ENCODE data around the gene TSPAN3. TPM values are rescaled to one million over a fixed set of nuclear protein-coding genes. Genes with fewer than 3 reads are reported as not detected.

Gene TSPAN3
- polyA plus RNA-seq, 1 donor (not counting 4 experiments of a cell fraction or from before 2014, with no cell fraction given), result 181 TPM

DNA sequence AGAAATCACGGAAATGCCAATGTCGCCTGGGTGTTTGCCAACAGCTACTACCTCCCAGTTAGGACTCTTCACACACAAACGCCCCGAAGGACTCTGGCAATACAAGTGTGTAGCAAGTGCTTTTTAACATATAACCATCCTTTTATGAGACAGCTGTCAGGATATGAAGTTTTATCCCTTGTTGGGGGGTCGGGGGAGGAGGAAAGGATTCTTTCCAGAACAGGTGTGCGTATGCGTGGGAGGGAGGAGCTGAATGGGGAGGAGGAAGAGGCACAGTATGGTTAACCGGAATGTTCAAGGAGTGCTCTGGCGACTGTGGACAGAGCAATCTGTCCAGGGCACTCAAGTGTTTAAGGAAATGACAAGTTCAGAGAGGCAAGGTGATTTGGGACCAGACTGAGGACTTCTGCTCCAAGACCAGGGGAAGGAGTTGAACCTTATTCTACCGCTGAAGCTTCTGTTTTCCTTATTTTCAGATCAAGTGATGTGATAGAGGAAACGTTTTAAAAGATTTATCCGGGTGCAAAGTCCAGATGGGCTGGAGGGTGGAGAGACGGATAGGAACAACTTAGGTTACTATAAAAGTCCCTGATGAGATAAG lies 1.3 kb downstream of the TSPAN3 start:
- Histone ChIP-seq H4K20me1 (ENCODE audit: control insufficient read depth, extremely low read depth, insufficient read depth, low read length) (no peaks in the 10 kb centered on the region), H3K9me1 (ENCODE audit: control insufficient read depth, extremely low read depth, insufficient read depth, low read length) (no peaks in the 10 kb centered on the region), H3K4me1 (ENCODE audit: control insufficient read depth, extremely low read depth, insufficient read depth, low read length) (peaks cover 20% of the 10 kb centered on the region), H3K4me3 (ENCODE audit: control insufficient read depth in 2 of 3, extremely low read depth in 1 of 3, insufficient read depth in 2 of 3, low read depth in 1 of 3, low read length in 3 of 3) (peak overlapping the region; percentile 72 to 78 (median 73)), H3K79me2 (ENCODE audit: control insufficient read depth, insufficient read depth, low read length) (peaks cover 38% of the 10 kb centered on the region), H2AFZ (ENCODE audit: control insufficient read depth, low read length) (peak overlapping the region; percentile 41), H3K9ac (ENCODE audit: control insufficient read depth, extremely low read depth, insufficient read depth, low read length) (peak overlapping the region; percentile 76), H3K27ac (ENCODE audit: control insufficient read depth, insufficient read depth, low read length) (peak overlapping the region; percentile 42), H3K27me3 (ENCODE audit: control insufficient read depth, extremely low read depth, insufficient read depth, low read length) (no peaks in the 10 kb centered on the region), H3K9me3 (ENCODE audit: control insufficient read depth, low read depth, low read length) (no peaks in the 10 kb centered on the region), H3K4me2 (ENCODE audit: control insufficient read depth, extremely low read depth, insufficient read depth, low read depth, low read length) (peak overlapping the region; percentile 91), H3K36me3 (ENCODE audit: control insufficient read depth in 2 of 2, extremely low read depth in 1 of 2, insufficient read depth in 2 of 2, low read length in 2 of 2) (no peaks in the 10 kb centered on the region)
- dilution Hi-C loops (cut with MboI; ENCODE audit: extremely low pct_ligation_motif_present, low sequenced_read_pairs), result no loop called here
- FAIRE-seq, result no peak
- no peak for TF ChIP-seq CTCF (optimal IDR thresholded peaks at IDR 0.05 in 1 of 3, IDR thresholded peaks at IDR 0.05 in 1 of 3, conservative IDR thresholded peaks at IDR 0.05 in 1 of 3; ENCODE audit: extremely low read depth in 1 of 3, insufficient read depth in 2 of 3, low read length in 3 of 3)
- TF ChIP-seq EZH2 (IDR thresholded peaks at IDR 0.05; ENCODE audit: low read length), result no peak
- DNase-seq (ENCODE audit: low read depth, low spot score), result no peak

- no peak overlapping the region for H3K27ac ChIP-seq (ENCODE audit: control insufficient read depth, insufficient read depth, low read length)
- peaks cover 42% of the 10 kb centered on the region for H3K79me2 ChIP-seq (ENCODE audit: control insufficient read depth, insufficient read depth, low read length)
- H3K9me3 ChIP-seq (ENCODE audit: control insufficient read depth, low read depth, low read length), result no peaks in the 10 kb centered on the region
- peaks cover 30% of the 10 kb centered on the region for H3K4me1 ChIP-seq (ENCODE audit: control insufficient read depth, extremely low read depth, insufficient read depth, low read length)
- no peak for FAIRE-seq
- dilution Hi-C loops (cut with MboI; ENCODE audit: extremely low pct_ligation_motif_present, low sequenced_read_pairs), result no loop called here
- H3K9ac ChIP-seq (ENCODE audit: control insufficient read depth, extremely low read depth, insufficient read depth, low read length), result no peak overlapping the region
- no peaks in the 10 kb centered on the region for H3K27me3 ChIP-seq (ENCODE audit: control insufficient read depth, extremely low read depth, insufficient read depth, low read length)
- H4K20me1 ChIP-seq (ENCODE audit: control insufficient read depth, extremely low read depth, insufficient read depth, low read length), result no peaks in the 10 kb centered on the region
- H3K9me1 ChIP-seq (ENCODE audit: control insufficient read depth, extremely low read depth, insufficient read depth, low read length), result no peaks in the 10 kb centered on the region
- H3K36me3 ChIP-seq (ENCODE audit: control insufficient read depth in 2 of 2, extremely low read depth in 1 of 2, insufficient read depth in 2 of 2, low read length in 2 of 2), result no peaks in the 10 kb centered on the region
- no peak overlapping the region for H2AFZ ChIP-seq (ENCODE audit: control insufficient read depth, low read length)
- H3K4me2 ChIP-seq (ENCODE audit: control insufficient read depth, extremely low read depth, insufficient read depth, low read depth, low read length), result no peak overlapping the region
- no peak overlapping the region for H3K4me3 ChIP-seq (ENCODE audit: control insufficient read depth in 2 of 3, extremely low read depth in 1 of 3, insufficient read depth in 2 of 3, low read depth in 1 of 3, low read length in 3 of 3)
- TF ChIP-seq CTCF (optimal IDR thresholded peaks at IDR 0.05 in 1 of 3, IDR thresholded peaks at IDR 0.05 in 1 of 3, conservative IDR thresholded peaks at IDR 0.05 in 1 of 3; ENCODE audit: extremely low read depth in 1 of 3, insufficient read depth in 2 of 3, low read length in 3 of 3) (no peak), EZH2 (IDR thresholded peaks at IDR 0.05; ENCODE audit: low read length) (no peak)
- DNase-seq (ENCODE audit: low read depth, low spot score), result no peak
Observed at GRCh38 chr15:77068633-77069032, 2.3 kb downstream of the TSPAN3 start.

Data from keratinocyte (primary cell).